HCT116 (cell line): ENCODE results near the gene GRM8. TPM values are rescaled to one million over a fixed set of nuclear protein-coding genes. Genes with fewer than 3 reads are reported as not detected.

Experiments used
- ATAC-seq: fragments of 200-7000 bp; cut with Tn5 transposase; 2 replicates; pipeline ENCODE4 v1.9.1; 2020; ENCODE audit warnings: mild to moderate bottlenecking, moderate library complexity
- BruUV-seq: library from RNA; stranded (reverse); fragments of 400-500 nt; replicated peaks from 2 replicates; lab custom pipeline; 2021; lab: Mats Ljungman, UMichigan
- CTCF ChIA-PET: fragments of 300-600 bp; sonication (Branson Sonifier 250); formaldehyde crosslinking; loops from one replicate; lab custom pipeline; 2021; ENCODE audit warnings: antibody characterized with exemption; lab: Charles Lee
- POLR2A ChIA-PET: fragments of 300-600, 350-600 bp; sonication (Branson Sonifier 250); formaldehyde crosslinking; loops from one replicate; lab custom pipeline; 2021; ENCODE audit warnings: antibody characterized with exemption; lab: Charles Lee
- RAD21 ChIA-PET, 2 experiments: fragments of 300-600 bp; sonication (Branson Sonifier 250); formaldehyde crosslinking; loops; one replicate each; lab custom pipeline; 2023; ENCODE audit warnings: low total read pairs in 2 of 2; ENCODE audit not compliant: uncharacterized antibody in 2 of 2, unreplicated experiment in 2 of 2, low non-redundant PET in 1 of 2; lab: Charles Lee
- DNase-seq: peaks from one replicate; pipeline ENCODE4 v3.0.0-alpha.2; 2010; ENCODE audit warnings: low read depth, low spot score
- H2AFZ ChIP-seq: fragments of 200-600 bp; shearing (Covaris generic), sonication (generic); 2 replicates; pipeline ENCODE4 v1.6.1; 2017; ENCODE audit warnings: low read depth, mixed run types, mixed read lengths, antibody characterized with exemption, low read length; ENCODE audit not compliant: poor library complexity, severe bottlenecking
- H3K27ac ChIP-seq: 2 replicates; pipeline ENCODE4 v1.5.1; 2012; ENCODE audit warnings: low read depth, low read length
- H3K27me3 ChIP-seq: fragments of 200-600 bp; sonication (generic); 2 replicates; pipeline ENCODE4 v1.6.1; 2016; ENCODE audit warnings: mixed run types, low read length, mixed read lengths; ENCODE audit not compliant: insufficient read depth
- H3K36me3 ChIP-seq, 2 experiments: fragments of 200-500 bp in 1 of 2; fragments of 200-600 bp in 1 of 2; sonication (Bioruptor generic) in 1 of 2; sonication (generic) in 1 of 2; 2 replicates each; pipeline versions ENCODE4 v1.5.1 to v1.6.1; 2014 to 2016; ENCODE audit warnings: low read length in 2 of 2, inconsistent platforms in 1 of 2, mixed read lengths in 1 of 2, mixed run types in 1 of 2; ENCODE audit not compliant: insufficient read depth in 2 of 2, control insufficient read depth in 1 of 2
- H3K4me1 ChIP-seq, 2 experiments: fragments of 200-600 bp in 1 of 2; sonication (generic) in 1 of 2; 2 replicates each; pipeline versions ENCODE4 v1.5.1 to v1.6.1; 2012 to 2017; ENCODE audit warnings: low read length in 2 of 2, inconsistent platforms in 1 of 2, mild to moderate bottlenecking in 1 of 2, mixed read lengths in 1 of 2, mixed run types in 1 of 2, moderate library complexity in 1 of 2; ENCODE audit not compliant: insufficient read depth in 2 of 2, control insufficient read depth in 1 of 2
- H3K4me2 ChIP-seq: fragments of 200-600 bp; sonication (generic); 2 replicates; pipeline ENCODE4 v1.6.1; 2017; ENCODE audit warnings: mixed run types, low read length, mixed read lengths
- H3K4me3 ChIP-seq, 2 experiments: fragments of 200-600 bp in 1 of 2; sonication (generic) in 1 of 2; replicated peaks in 1 of 2; 2 replicates each; pipeline ENCODE4 v1.5.1; 2011 to 2016; ENCODE audit warnings: low read length in 2 of 2, control low read depth in 1 of 2, low read depth in 1 of 2, mild to moderate bottlenecking in 1 of 2, mixed read lengths in 1 of 2, mixed run types in 1 of 2
- H3K79me2 ChIP-seq: fragments of 200-600 bp; sonication (generic); 2 replicates; pipeline ENCODE4 v1.6.1; 2017; ENCODE audit warnings: mild to moderate bottlenecking, mixed run types, low read length, moderate library complexity, mixed read lengths; ENCODE audit not compliant: insufficient read depth
- H3K9ac ChIP-seq: fragments of 200-600 bp; sonication (generic); 2 replicates; pipeline ENCODE4 v1.6.1; 2016; ENCODE audit warnings: low read length, mixed read lengths
- H3K9me2 ChIP-seq: fragments of 200-600 bp; sonication (generic), shearing (Covaris generic); 2 replicates; pipeline ENCODE4 v1.6.1; 2017; ENCODE audit warnings: mixed run types, mild to moderate bottlenecking, moderate library complexity; ENCODE audit not compliant: insufficient read depth
- H3K9me3 ChIP-seq, 2 experiments: fragments of 200-500 bp in 1 of 2; fragments of 200-600 bp in 1 of 2; sonication (Bioruptor generic) in 1 of 2; sonication (generic) in 1 of 2; 2 replicates each; pipeline ENCODE4 v1.6.1; 2014 to 2017; ENCODE audit warnings: low read length in 2 of 2, mixed read lengths in 2 of 2, inconsistent platforms in 1 of 2, low read depth in 1 of 2, mild to moderate bottlenecking in 1 of 2, mixed run types in 1 of 2, moderate library complexity in 1 of 2; ENCODE audit not compliant: control insufficient read depth in 1 of 2, insufficient read depth in 1 of 2
- H4K20me1 ChIP-seq: fragments of 200-600 bp; sonication (generic), shearing (Covaris generic); 2 replicates; pipeline ENCODE4 v1.6.1; 2017; ENCODE audit warnings: mixed run types, mild to moderate bottlenecking, moderate library complexity; ENCODE audit not compliant: insufficient read depth
- ATF3 ChIP-seq: IDR thresholded peaks from 2 replicates; pipeline ENCODE4 v1.6.1; 2012
- CBX3 ChIP-seq: IDR thresholded peaks from 2 replicates; pipeline ENCODE4 v1.6.1; 2012; ENCODE audit warnings: low read depth
- CEBPB ChIP-seq: IDR thresholded peaks from 2 replicates; pipeline ENCODE4 v1.6.1; 2012; ENCODE audit warnings: low read depth
- CTCF ChIP-seq, 3 experiments: fragments of 200-600 bp in 1 of 3; sonication (generic) in 1 of 3; IDR thresholded peaks in 2 of 3; conservative IDR thresholded peaks in 1 of 3; 2 replicates each; pipeline ENCODE4 v1.5.1; 2012 to 2017; ENCODE audit warnings: low read depth in 2 of 3, low read length in 2 of 3, antibody characterized with exemption in 1 of 3, borderline replicate concordance in 1 of 3, control low read depth in 1 of 3, mild to moderate bottlenecking in 1 of 3, mixed read lengths in 1 of 3, mixed run types in 1 of 3, moderate library complexity in 1 of 3; ENCODE audit not compliant: insufficient read depth in 1 of 3
- EGR1 ChIP-seq: IDR thresholded peaks from 2 replicates; pipeline ENCODE4 v1.6.1; 2012; ENCODE audit warnings: low read depth
- ELF1 ChIP-seq: IDR thresholded peaks from 2 replicates; pipeline ENCODE4 v1.6.1; 2012; ENCODE audit warnings: low read depth, borderline replicate concordance
- EZH2 ChIP-seq: fragments of 200-600 bp; sonication (generic); IDR thresholded peaks from 2 replicates; pipeline ENCODE4 v1.6.1; 2017; ENCODE audit warnings: antibody characterized with exemption, mixed run types
- FOSL1 ChIP-seq: IDR thresholded peaks from 2 replicates; pipeline ENCODE4 v1.6.1; 2012; ENCODE audit warnings: low read depth
- POLR2A ChIP-seq: IDR thresholded peaks from 2 replicates; pipeline ENCODE4 v1.7.0; 2011; ENCODE audit warnings: borderline replicate concordance; ENCODE audit not compliant: insufficient read depth, insufficient read length; ENCODE audit errors: extremely low read depth
- POLR2AphosphoS5 ChIP-seq: IDR thresholded peaks from 2 replicates; pipeline ENCODE4 v1.6.1; 2011; ENCODE audit warnings: mild to moderate bottlenecking, low read depth, low read length, moderate library complexity
- RAD21 ChIP-seq: IDR thresholded peaks from 2 replicates; pipeline ENCODE4 v1.6.1; 2012; ENCODE audit warnings: low read depth, mild to moderate bottlenecking
- SIN3A ChIP-seq: IDR thresholded peaks from 2 replicates; pipeline ENCODE4 v1.6.1; 2012; ENCODE audit warnings: low read depth
- SP1 ChIP-seq: IDR thresholded peaks from 2 replicates; pipeline ENCODE4 v1.6.1; 2012; ENCODE audit warnings: low read depth
- SRF ChIP-seq: IDR thresholded peaks from 2 replicates; pipeline ENCODE4 v1.6.1; 2012; ENCODE audit warnings: low read depth
- YY1 ChIP-seq: IDR thresholded peaks from 2 replicates; pipeline ENCODE4 v1.6.1; 2011; ENCODE audit warnings: low read length, low read depth, moderate library complexity, mild to moderate bottlenecking; ENCODE audit not compliant: insufficient replicate concordance; ENCODE audit errors: extremely low read depth
- ZBTB33 ChIP-seq: IDR thresholded peaks from 2 replicates; pipeline ENCODE4 v1.6.1; 2011; ENCODE audit warnings: mild to moderate bottlenecking, low read length, moderate library complexity; ENCODE audit not compliant: insufficient replicate concordance; ENCODE audit errors: extremely low read depth
- ZFX ChIP-seq: fragments of 450-650 bp; IDR thresholded peaks from 2 replicates; pipeline ENCODE4 v1.6.1; 2017
- intact Hi-C: fragments of 100-400 bp; cut with micrococcal nuclease; formaldehyde crosslinking; loops from 2 replicates; pipeline ENCODE4 v1.10.0; 2022
- total RNA-seq: library from RNA; stranded (reverse); gene quantifications from one replicate; pipeline ENCODE4 v1.2.1, GENCODE V29; 2021; ENCODE audit not compliant: unreplicated experiment

The GRM8 gene
- total RNA-seq, 1 experiment from 2014 or later, result 0.05 TPM

- ATAC-seq (peak; percentile 98), DNase-seq (peak; percentile 68)
- CTCF ChIA-PET, result interaction anchor here (0.6 to 1.9 kb wide), 13 partner anchors 8 to 711 kb away, joined by 3 to 11 read pairs (median 4); no protein-coding TSS in a partner anchor
- POLR2A ChIA-PET, result interaction anchor here (0.9 kb wide), 1 partner anchor 102 kb away, joined by 3 read pairs; no protein-coding TSS in a partner anchor
- Histone ChIP-seq H3K36me3 (no peaks in the 10 kb centered on the region), H3K27ac (no peak overlapping the region), H3K4me2 (no peak overlapping the region), H3K27me3 (no peaks in the 10 kb centered on the region), H3K9ac (no peak overlapping the region), H3K4me3 (no peak overlapping the region), H3K9me3 (no peaks in the 10 kb centered on the region), H2AFZ (peak overlapping the region; percentile 77)
- intact Hi-C loops, result loop anchor here (1.0 to 5.0 kb wide), 5 partner anchors 97 to 1404 kb away; no protein-coding TSS in a partner anchor
- RAD21 ChIA-PET, result interaction anchor here (0.7 to 1.0 kb wide), 2 partner anchors 97 kb away, joined by 3 read pairs; no protein-coding TSS in a partner anchor
- peak; percentile 63 to 80 (median 63); a peak in 5 of 6 replicates for TF ChIP-seq CTCF (IDR thresholded peaks at IDR 0.05 in 2 of 3, conservative IDR thresholded peaks at IDR 0.05 in 1 of 3; ENCODE audit: borderline replicate concordance in 1 of 3, insufficient read depth in 1 of 3, low read depth in 2 of 3, low read length in 2 of 3)
- TF ChIP-seq ZFX, result no peak
- TF ChIP-seq RAD21, result peak; percentile 82
- no peak for TF ChIP-seq ATF3
- TF ChIP-seq CEBPB, result no peak
- no peak for TF ChIP-seq FOSL1
- TF ChIP-seq SIN3A, result no peak
- TF ChIP-seq YY1, result no peak
- no peak for TF ChIP-seq SRF
- TF ChIP-seq SP1, result no peak
- no peak for TF ChIP-seq POLR2A
- TF ChIP-seq ELF1, result no peak
- no peak for TF ChIP-seq ZBTB33
- no peak for TF ChIP-seq POLR2AphosphoS5
- TF ChIP-seq CBX3, result no peak
- TF ChIP-seq EZH2, result no peak
- TF ChIP-seq EGR1, result no peak
- TF ChIP-seq, all 23 proteins: peak for 2
- Histone ChIP-seq H3K79me2 (no peaks in the 10 kb centered on the region), H3K9me2 (no peaks in the 10 kb centered on the region), H3K4me1 (no peaks in the 10 kb centered on the region), H4K20me1 (no peaks in the 10 kb centered on the region)
- no TSS peak for BruUV-seq
These were observed 449.6 kb downstream of the GRM8 start for GRCh38 chr7:126803060-126803665.
